HG03575 (cell line): Measurements from ENCODE around the gene RAP2A.
A peak's percentile ranks its signal among the peaks of the same experiment; 100 is the strongest.

Experiments
- ATAC-seq: cut with Tn5 transposase; IDR thresholded peaks from one replicate; pipeline ENCODE4 v1.9.1; 2021; ENCODE audit not compliant: unreplicated experiment, insufficient number of reproducible peaks, low FRiP score; ENCODE audit errors: extremely low read depth

Gene RAP2A

DNA sequence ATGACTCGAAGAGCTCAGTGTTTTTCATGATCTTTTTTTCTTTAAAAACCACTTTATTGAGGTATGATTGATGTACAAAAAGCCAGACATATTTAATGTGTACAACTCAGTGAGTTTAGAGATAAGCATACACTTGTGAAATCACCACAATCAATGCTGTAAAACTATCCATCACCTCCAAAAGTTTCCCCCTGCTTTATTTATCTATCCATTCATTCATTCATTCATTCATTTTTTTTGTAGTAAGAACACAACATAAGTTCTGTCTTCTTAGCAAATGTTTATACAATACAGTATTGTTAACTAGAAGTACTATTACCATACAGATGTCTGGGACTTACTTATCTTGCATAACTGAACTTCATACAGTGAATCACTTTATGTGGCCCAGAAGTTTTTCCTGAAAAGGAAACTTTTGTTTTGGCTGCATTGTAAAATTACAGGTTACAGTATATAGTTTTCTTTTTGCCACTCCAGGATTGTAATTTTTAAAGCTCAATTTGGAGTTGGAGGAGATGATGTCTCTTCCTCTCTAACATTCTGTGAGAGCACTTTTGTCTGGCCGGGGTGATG lies 6.7 kb downstream of the RAP2A start:
- no peak for ATAC-seq

DNA sequence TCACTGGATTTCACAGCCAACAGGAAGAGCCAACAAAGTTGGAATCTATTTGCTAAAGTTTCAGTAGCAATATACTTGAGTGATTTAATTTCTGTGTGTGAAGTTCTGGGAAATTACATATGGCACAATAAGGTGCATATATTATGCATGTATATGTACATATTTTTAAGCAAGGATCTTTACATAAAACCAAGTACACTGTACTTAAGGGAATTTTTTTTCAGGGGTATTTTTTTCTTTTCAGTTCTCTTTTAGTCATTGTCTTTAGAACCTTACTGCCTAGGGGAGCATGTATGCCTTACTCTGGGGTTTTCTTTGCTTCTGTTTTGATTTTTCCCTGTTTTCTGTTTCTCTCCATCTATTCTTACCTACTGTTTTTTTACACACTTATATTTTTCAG lies 7.4 kb downstream of the RAP2A start:
- ATAC-seq = no peak

DNA sequence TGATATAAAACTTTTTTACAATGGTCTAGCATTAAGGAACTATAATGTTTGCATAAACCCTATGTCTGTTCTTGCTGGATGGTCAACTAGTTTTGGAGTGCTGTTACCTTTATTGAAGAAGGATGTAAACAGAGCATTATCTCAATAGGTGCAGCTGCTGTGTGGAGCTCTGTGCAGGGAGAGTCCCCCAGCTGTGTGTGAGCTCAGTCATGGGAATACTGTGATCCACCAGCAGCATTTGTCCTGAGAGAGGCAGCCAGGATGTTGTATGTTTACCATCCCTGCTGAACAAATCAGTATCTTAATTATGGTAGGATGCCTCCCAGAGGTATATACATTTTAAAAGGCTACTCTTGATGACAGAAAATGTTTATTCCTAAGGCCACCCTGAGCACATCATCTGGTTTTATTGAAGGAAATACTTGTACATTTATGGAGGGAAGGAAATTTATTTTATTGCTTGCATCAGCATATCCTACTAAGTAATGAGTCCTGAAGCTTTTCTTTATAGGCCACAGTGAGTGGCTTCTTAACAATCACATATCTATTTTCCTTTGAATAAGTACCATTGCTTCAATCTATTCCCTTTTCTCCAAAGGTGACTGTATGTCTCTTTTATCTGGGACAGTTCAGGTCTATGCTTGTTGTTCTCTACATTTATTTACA lies 11.7 kb downstream of the RAP2A start:
- ATAC-seq = no peak

DNA sequence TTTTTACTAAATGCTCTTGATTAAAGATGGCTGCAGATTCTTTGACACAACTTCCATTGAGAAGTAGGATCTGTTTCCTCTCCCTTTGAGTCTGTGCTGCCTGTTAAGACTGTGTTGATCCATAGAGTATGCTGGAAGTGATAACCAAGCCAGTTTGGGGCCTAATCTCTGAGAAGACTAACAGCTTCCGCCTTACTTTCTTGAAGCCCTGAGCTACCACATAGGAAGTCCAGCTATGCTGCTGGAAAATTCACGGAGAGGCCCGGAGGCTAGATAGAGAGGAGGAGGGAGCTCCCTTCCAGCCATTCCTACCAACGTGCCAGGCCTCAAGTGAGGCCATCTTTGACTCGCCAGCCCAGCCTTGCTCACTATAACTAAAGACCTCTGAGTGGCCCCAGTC lies 12.5 kb downstream of the RAP2A start:
- no peak for ATAC-seq

DNA sequence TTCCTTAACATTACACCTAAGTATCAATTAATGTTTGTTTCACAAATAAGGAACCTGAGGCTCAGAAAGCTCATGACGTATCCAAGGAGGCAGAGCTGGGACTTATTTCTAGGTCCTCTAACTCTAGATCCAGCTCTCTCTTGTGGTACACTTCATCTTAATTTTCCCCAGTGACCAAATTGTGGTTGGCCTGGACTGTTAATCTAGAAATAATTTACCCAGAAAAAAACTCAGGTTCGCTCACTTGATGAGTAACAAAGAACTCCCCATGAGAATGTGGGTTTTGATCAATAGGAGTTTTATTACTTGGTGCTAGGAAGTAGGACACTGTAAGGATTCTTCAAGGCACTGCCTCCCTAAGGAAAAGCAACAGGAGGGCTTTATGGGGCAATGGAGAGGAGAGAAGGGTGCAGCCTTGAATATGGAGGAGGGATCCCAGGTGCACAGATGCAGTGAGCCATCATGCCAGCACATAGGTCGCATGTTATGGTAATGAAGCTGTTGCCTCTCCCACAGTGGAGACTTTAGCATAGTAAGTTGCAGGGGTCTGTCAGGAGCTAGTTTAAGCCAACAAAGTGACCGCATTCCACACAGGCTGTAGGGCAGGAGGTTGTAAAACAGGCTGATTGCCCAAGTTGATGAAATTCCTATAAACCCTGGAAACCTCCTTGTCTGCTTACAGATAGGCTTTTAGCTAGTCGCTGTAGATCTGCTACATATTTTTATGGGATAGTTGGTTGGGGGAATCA lies 14.7 kb downstream of the RAP2A start:
- no peak for ATAC-seq

DNA sequence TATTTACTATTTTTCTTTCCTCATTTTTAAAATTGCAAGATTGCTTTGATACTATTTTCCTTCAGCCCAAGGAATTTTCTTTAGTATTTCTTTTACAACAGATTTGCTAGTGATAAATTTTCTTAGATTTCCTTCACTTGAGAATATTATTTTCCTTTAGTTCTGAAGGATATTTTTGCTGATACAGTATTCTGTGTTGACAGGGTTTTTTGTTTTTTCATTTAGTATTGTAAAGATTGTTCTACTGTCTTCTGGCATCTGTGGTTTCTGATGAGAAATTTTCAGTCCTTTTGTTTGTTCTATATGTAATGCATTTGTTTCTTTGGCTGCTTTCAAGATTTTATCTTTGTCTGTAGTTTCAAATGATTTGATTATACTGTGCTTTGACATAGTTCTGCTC lies 20.7 kb downstream of the RAP2A start:
- ATAC-seq = no peak

DNA sequence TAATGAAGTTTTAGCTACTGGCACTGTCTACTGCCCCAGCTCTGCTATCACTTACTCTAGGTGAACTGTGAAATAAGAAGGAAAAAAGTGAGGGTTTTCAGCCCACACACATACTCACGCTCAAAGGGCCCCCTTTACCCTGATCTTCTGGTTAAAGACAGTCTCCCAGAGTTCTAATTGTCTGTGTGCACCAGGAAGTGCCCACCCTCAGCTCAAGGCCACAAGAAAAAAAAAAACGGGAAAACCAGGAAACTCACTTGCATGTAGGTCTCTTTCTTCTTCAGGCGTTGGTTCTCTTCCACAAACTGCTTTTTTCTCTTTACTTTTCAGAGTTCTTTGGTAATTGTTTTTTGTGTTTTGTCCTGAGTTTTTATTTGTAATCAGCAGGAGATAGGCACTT lies 22.1 kb downstream of the RAP2A start:
- no peak for ATAC-seq

DNA sequence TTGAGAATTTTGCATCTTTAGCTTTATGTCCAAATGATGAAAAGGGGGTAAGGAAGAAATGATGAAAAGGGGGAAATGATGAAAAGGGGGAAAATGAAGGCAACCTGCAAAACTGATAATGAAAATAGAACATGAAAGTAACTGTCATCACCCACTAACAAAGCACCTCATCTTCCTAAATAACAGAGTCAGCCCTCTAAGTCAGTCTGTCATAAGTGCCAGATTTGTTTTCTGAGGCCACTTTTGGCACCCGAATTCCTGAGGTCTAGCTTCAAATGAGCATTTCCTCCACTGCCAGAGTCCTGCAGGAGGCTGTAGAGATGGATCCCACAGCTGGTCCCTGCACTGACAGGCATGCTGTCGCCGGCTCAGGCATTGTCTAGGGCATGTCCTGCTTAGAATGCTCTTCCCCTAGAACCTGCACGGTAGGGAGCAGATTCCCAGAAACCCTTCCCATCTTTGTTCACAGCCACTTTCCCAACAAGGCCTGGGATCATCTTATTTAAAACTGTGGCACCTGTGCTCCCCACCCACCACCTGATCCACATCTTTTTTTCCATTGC lies 25.3 kb downstream of the RAP2A start:
- ATAC-seq = peak; percentile 20

DNA sequence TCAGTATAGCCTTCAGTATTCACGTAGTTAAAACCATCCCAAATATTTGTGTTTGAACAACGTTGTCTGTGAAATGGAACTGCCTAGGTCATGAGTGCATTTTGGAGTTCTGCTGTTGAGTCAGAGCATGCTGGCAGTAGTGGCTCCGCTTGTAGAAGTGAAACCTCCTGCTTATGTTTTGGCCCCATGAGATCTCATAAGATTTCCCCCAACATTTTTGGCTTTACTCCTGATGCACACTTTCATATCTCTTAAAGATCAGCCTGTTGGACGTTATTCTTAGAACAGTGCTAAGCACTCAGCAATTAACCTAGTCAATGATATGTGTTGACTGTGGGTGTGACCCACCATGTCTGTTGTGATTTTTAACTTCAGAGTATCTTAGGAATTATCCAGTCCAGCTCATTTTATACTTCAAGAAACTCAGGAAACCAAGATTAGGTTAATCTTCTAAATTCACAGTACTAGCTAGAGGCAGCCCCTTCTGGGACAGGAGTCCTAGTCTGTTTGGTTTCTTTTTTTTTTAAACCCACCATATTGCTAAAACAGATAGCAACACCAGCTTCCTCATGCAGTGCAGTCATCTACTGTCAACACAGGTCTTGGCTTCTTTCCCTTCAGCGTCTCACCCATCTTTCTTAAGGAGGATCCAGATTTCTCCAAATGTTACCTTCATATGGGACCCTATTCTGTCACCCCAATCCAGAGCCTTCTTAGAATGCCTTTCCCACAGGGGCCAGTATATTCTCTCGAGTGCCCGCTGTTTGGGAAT lies 26.2 kb downstream of the RAP2A start:
- peak; percentile 90 for ATAC-seq

DNA sequence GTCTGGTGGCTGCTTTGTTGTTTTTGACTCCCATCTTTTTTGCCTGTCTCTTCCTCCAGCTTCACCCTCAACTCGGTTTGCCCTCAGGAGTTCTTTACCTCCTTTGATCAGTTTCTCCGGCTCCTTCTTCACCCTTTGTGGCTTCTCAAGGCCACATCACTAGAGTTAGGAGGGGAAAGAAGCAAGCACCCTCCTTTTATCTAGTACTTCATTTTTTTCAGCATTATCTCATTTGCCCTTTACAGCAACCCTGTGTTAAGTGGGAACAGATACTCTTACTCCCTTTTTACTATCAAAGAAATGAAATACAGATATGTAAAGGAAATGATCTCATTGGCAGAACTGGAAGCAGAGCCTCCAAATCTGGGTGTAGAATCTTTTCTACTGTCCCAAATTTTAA lies 26.9 kb downstream of the RAP2A start:
- ATAC-seq = no peak

DNA sequence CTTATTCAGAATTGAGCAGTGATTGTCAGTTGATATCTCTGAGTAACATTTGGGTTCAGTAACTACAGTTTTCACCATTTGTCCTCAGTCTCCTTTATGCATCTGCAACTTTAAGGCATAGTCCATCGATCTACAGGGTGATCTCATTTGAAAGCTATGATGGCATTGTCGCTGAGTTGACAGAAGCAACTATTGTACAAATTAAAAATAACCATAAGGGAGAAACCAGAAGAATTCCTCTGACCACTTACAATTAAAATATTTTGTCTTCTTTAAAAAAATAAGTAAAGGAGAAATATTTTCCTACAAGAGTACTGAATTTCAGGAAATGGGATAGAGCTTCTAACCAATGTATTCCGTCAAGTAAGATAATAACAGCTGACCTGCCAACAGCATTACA lies 30.6 kb downstream of the RAP2A start:
- no peak for ATAC-seq

DNA sequence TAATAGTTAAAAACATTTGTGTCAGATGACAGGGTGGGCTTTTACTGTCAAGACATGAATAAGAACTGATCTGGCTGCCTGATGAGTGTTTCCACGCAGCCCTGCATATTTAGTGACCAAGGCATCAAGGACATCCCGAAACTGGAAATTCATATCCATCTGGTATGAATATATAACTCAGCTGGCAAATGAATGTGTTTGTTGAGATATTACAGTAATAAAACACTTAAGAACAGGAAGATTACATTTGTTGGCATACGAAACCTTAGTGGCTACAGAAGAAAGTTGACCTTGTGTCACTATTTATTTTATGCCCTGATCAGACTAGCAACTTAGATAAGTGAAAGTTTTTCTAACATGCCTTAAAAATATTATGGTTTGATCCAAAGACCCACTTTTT lies 32.8 kb downstream of the RAP2A start:
- no peak for ATAC-seq

DNA sequence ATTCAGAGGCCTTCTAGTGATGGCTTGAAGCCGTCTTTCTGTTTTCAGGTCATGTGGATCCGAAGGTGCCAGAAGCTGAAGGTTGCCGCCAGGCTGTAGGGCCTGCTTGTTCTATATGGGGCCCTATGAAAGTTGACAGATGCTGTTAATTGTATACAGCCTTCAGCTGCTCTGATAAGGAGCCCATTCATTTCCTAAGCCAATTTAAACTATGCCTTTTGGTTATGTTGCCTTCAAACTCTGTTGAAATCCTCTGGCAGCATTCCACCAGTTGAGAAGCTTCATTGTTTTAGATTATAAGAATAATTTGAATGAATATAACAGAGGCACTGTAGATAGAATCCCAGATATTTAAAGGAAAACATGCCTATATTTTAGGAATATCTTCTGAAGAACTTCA lies 34.4 kb downstream of the RAP2A start:
- ATAC-seq = no peak

DNA sequence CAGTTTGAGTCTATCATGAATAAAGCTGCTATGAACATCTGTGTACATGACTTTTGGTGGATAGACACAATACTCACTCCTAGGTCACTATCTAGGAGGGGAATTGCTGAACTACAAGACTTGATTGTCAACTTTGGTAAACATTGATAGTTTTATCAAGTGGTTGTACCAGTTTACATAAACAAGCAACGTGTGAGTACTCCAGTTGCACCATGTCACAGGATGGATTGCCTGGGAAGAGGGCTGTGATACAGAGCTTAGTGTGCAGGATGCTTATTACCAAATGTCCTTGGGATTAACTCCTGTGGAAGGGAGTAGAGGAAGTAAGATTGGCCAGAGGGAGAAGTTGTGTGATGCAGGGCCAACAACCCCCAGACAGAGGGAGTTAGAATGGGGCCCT lies 37.7 kb downstream of the RAP2A start:
- ATAC-seq = no peak

DNA sequence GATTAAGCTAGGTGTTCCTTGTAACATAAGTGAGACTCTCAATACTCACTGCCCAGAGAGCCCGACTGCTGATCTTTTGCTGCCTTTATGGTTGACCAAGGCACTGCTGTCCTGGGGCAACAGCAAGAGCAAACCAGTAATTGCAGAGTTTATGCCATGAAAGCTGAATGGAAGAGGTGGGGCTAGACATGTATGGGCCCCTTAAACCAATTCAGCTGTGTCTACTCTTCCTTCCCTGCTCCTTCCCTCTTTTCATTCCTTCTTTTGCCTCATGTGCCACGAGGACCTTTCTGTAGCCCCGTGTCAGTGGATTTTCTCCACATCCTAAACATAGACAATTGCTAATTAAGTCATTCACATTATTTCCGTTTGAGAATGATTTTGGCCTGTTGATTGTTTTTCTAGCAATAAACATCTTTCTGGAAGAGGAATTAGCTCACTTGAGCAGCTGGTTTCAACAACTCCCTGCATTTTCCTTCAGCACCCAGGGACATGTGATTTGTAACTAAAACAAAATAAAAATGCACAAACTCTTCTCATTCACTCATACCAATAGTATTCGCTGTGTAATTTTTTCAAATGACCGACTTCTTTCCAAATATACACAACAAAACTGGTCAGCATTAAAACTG lies 40.5 kb downstream of the RAP2A start:
- no peak for ATAC-seq

DNA sequence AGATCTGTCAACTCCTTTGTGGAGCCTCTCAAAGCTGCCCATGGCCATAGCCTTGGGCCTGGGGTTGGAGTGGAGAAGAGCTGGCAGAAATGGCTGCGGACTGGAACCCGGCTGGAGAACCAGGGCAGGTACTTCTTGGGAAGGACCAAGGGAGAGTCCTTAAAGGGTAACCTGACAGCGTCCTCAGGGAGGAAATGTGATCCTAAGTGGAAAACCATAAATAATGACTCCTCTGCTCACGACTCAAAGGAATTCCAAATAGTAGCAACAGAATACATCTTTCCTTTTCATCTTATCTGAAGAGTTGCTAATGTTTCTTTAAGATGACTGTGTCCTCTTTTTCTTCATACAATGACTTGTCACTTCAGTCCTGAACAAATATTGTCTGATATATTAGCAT lies 41.0 kb downstream of the RAP2A start:
- no peak for ATAC-seq

DNA sequence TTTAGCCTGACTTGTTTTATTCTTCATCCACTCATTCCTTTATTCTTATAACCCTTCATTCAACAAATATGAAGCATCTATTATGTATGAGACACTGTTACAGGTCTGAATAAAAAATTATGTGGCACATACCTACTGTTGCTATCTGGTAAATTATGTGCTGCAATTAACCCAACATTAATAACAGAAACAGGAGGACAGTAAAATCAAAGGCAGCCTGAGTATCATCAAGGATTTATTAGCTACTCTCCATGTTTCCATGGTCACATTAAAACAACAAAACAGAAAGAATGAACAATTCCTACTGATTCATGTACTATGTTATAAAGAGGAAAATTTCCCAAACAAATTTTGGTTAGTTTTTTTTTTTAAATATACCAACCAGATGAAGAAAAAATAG lies 43.9 kb downstream of the RAP2A start:
- no peak for ATAC-seq

DNA sequence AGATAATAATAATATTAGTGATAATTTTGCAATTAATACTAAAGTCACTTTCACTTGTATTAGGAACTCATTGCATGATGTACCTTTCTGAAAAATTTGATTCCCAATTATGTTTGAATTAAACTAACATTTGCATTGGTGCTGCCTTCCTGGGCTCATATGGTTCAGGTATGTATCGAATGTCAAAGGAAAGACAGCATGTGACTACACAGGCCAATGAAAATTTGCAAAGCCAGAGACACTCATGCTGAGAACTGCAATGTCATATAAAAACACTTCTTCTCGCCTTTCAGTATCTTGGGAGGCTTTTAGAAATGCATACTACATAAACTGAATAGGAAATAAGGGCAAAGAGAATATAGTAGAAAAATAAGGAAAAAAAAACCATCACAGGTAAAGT lies 44.3 kb downstream of the RAP2A start:
- no peak for ATAC-seq

DNA sequence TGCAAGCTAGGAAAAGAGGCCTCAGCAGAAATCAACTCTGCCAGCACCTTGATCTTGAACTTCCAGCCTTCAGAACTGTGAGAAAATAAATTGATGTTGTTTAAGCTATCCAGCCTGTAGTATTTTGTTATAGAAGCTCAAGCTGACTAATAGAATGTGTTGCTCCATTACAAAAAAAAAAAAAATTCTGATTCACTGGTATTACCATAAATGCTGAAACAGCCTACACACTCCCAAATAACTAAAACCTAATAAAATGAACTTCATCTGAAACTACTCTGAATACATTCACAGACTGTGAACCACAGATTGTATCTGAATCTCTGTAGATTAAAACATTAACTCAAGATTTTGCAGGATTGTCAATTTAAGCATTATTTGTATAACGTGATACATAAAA lies 49.5 kb downstream of the RAP2A start:
- ATAC-seq = no peak
